H4 (cell line): ENCODE results near the gene KIF16B. TPM values are rescaled to one million over a fixed set of nuclear protein-coding genes. Genes with fewer than 3 reads are reported as not detected.

Experiments
- DNase-seq: peaks from one replicate; pipeline ENCODE4 v3.0.0-alpha.2; 2015; ENCODE audit warnings: low spot score
- total RNA-seq: library from RNA; depleted of rRNA; stranded (reverse); fragments of >200 nt; shearing (Covaris generic); gene quantifications from 2 replicates; pipeline ENCODE4 v1.2.3, GENCODE V29; 2014

KIF16B gene
- total RNA-seq, 1 experiment from 2014 or later, result 5.0 TPM

- no peak for DNase-seq
Measured at GRCh38 chr20:16400234-16400633, 173.0 kb downstream of the KIF16B start.

GRCh38 chr20:16399801-16400200 lies 173.4 kb downstream of the KIF16B start:
- DNase-seq, result no peak

- no peak for DNase-seq
Measured at GRCh38 chr20:16397086-16397485, 176.2 kb downstream of the KIF16B start.

- DNase-seq, result no peak
Measured at GRCh38 chr20:16395366-16395765, 177.9 kb downstream of the KIF16B start.

- DNase-seq, result no peak
Measured at GRCh38 chr20:16394784-16395183, 178.5 kb downstream of the KIF16B start.

- DNase-seq, result no peak
Measured at GRCh38 chr20:16393836-16394235, 179.4 kb downstream of the KIF16B start.

GRCh38 chr20:16393297-16393696 lies 180.0 kb downstream of the KIF16B start:
- DNase-seq, result no peak

GRCh38 chr20:16392346-16392745 lies 180.9 kb downstream of the KIF16B start:
- DNase-seq, result no peak

GRCh38 chr20:16390991-16391390 lies 182.3 kb downstream of the KIF16B start:
- DNase-seq, result no peak

- no peak for DNase-seq
Measured at GRCh38 chr20:16388731-16389130, 184.5 kb downstream of the KIF16B start.

GRCh38 chr20:16387666-16388065 lies 185.6 kb downstream of the KIF16B start:
- DNase-seq, result no peak

GRCh38 chr20:16385891-16386290 lies 187.4 kb downstream of the KIF16B start:
- no peak for DNase-seq

- DNase-seq, result no peak
Measured at GRCh38 chr20:16385462-16385861, 187.8 kb downstream of the KIF16B start.

GRCh38 chr20:16381444-16381843 lies 191.8 kb downstream of the KIF16B start:
- no peak for DNase-seq

- DNase-seq, result no peak
Measured at GRCh38 chr20:16378712-16379370, 194.4 kb downstream of the KIF16B start.

GRCh38 chr20:16378122-16378521 lies 195.1 kb downstream of the KIF16B start:
- DNase-seq, result no peak

- no peak for DNase-seq
Measured at GRCh38 chr20:16369441-16369840, 203.8 kb downstream of the KIF16B start.

GRCh38 chr20:16368645-16369292 lies 204.5 kb downstream of the KIF16B start:
- no peak for DNase-seq

- DNase-seq, result no peak
Measured at GRCh38 chr20:16367948-16368560, 205.2 kb downstream of the KIF16B start.

GRCh38 chr20:16366529-16366928 lies 206.7 kb downstream of the KIF16B start:
- DNase-seq, result no peak

- peak; percentile 8 for DNase-seq
Measured at GRCh38 chr20:16364320-16364687, 208.9 kb downstream of the KIF16B start.

- DNase-seq, result no peak
Measured at GRCh38 chr20:16363506-16364319, 209.5 kb downstream of the KIF16B start.
